Endothelial cell of umbilical vein (primary cell): ENCODE results near the gene ATXN1.

Experiments
- CTCF ChIP-seq, 2 donors: IDR thresholded peaks; 1 replicate in 1 of 2; 2 replicates in 1 of 2; pipeline ENCODE4 v1.5.1; 2011; ENCODE audit warnings: low read length in 2 of 2, mild to moderate bottlenecking in 2 of 2, moderate library complexity in 2 of 2, control low read depth in 1 of 2, inconsistent platforms in 1 of 2, low read depth in 1 of 2; ENCODE audit not compliant: insufficient read depth in 1 of 2; ENCODE audit errors: extremely low read depth in 1 of 2
- EZH2 ChIP-seq: IDR thresholded peaks from 2 replicates; pipeline ENCODE4 v1.6.1; 2012; ENCODE audit warnings: borderline replicate concordance, low read depth, mild to moderate bottlenecking, moderate library complexity, low read length, inconsistent platforms; ENCODE audit not compliant: severe bottlenecking
- GATA2 ChIP-seq: IDR thresholded peaks from 2 replicates; pipeline ENCODE4 v1.7.0; 2011; ENCODE audit warnings: low read depth, mild to moderate bottlenecking, moderate library complexity, mixed read lengths, low read length; ENCODE audit not compliant: insufficient read length, insufficient read depth
- MAX ChIP-seq: IDR thresholded peaks from 2 replicates; pipeline ENCODE4 v1.6.1; 2011; ENCODE audit not compliant: insufficient read depth, insufficient read length
- MYC ChIP-seq: IDR thresholded peaks from one replicate; pipeline ENCODE4 v1.6.1; 2011; ENCODE audit warnings: mild to moderate bottlenecking, low read depth, low read length
- POLR2A ChIP-seq: IDR thresholded peaks from 2 replicates; pipeline ENCODE4 v1.6.1; 2012; ENCODE audit warnings: low read depth, mild to moderate bottlenecking, control low read depth, low read length
- POLR2AphosphoS5 ChIP-seq: IDR thresholded peaks from 2 replicates; pipeline ENCODE4 v1.6.1; 2012; ENCODE audit warnings: low read depth, mild to moderate bottlenecking, control low read depth, low read length, moderate library complexity; ENCODE audit not compliant: insufficient read depth

GRCh38 chr6:16332175-16332542 is 429.1 kb downstream of the ATXN1 start:
- TF ChIP-seq POLR2A (no peak), CTCF (IDR thresholded peaks at IDR 0.05; ENCODE audit: extremely low read depth in 1 of 2, insufficient read depth in 1 of 2, low read depth in 1 of 2, low read length in 2 of 2) (peak; percentile 82), EZH2 (no peak), MAX (no peak), MYC (no peak), GATA2 (no peak), POLR2AphosphoS5 (no peak)
